Occipital lobe (tissue), 2 donors: Measurements from ENCODE around the gene TMPRSS3. TPM values are rescaled to one million over a fixed set of nuclear protein-coding genes. Genes with fewer than 3 reads are reported as not detected.

Experiments used
- DNase-seq: peaks from one replicate; lab custom pipeline; 2025; lab: John Stamatoyannopoulos, UW
- total RNA-seq: library from RNA; depleted of rRNA; stranded (reverse); fragments of >200 nt; gene quantifications from one replicate; pipeline ENCODE4 v1.2.3, GENCODE V29; 2014

TMPRSS3 gene
- total RNA-seq, 1 donor from 2014 or later: not detected

- DNase-seq: no peak
Observed at GRCh38 chr21:42373908-42374455, 21.9 kb downstream of the TMPRSS3 start.

GRCh38 chr21:42373196-42373907, 22.5 kb downstream of the TMPRSS3 start:
- no peak for DNase-seq

GRCh38 chr21:42370894-42371654, 24.8 kb downstream of the TMPRSS3 start:
- DNase-seq: no peak

- DNase-seq: no peak
Observed at GRCh38 chr21:42369821-42370220, 26.0 kb downstream of the TMPRSS3 start.

- DNase-seq: no peak
Observed at GRCh38 chr21:42367367-42368165, 28.3 kb downstream of the TMPRSS3 start.

GRCh38 chr21:42366292-42367010, 29.4 kb downstream of the TMPRSS3 start, which contains the start of gene TFF1:
TFF1 (minus strand) TSS chr21:42366535; CDS start chr21:42366495, 40 bp downstream.
- DNase-seq: no peak

- DNase-seq: no peak
Observed at GRCh38 chr21:42365770-42366169, 30.1 kb downstream of the TMPRSS3 start.

GRCh38 chr21:42364304-42364865, 31.5 kb downstream of the TMPRSS3 start:
- no peak for DNase-seq

- DNase-seq: no peak
Observed at GRCh38 chr21:42363312-42363711, 32.5 kb downstream of the TMPRSS3 start.

GRCh38 chr21:42362700-42363099, 33.2 kb downstream of the TMPRSS3 start:
- no peak for DNase-seq

- DNase-seq: no peak
Observed at GRCh38 chr21:42362198-42362597, 33.7 kb downstream of the TMPRSS3 start.

- no peak for DNase-seq
Observed at GRCh38 chr21:42361286-42361685, 34.6 kb downstream of the TMPRSS3 start.

- no peak for DNase-seq
Observed at GRCh38 chr21:42360317-42360716, 35.5 kb downstream of the TMPRSS3 start.

GRCh38 chr21:42358937-42359336, 36.9 kb downstream of the TMPRSS3 start:
- DNase-seq: no peak

- no peak for DNase-seq
Observed at GRCh38 chr21:42358261-42358660, 37.6 kb downstream of the TMPRSS3 start.

GRCh38 chr21:42357307-42357706, 38.5 kb downstream of the TMPRSS3 start:
- no peak for DNase-seq

- DNase-seq: no peak
Observed at GRCh38 chr21:42356650-42357049, 39.2 kb downstream of the TMPRSS3 start.

GRCh38 chr21:42356046-42356445, 39.8 kb downstream of the TMPRSS3 start:
- no peak for DNase-seq

GRCh38 chr21:42353623-42354022, 42.2 kb downstream of the TMPRSS3 start:
- no peak for DNase-seq

- no peak for DNase-seq
Observed at GRCh38 chr21:42352441-42353095, 43.3 kb downstream of the TMPRSS3 start.
